Frontal cortex (tissue), 4 donors: ENCODE measurements around the gene ROR2. TPM values are rescaled to one million over a fixed set of nuclear protein-coding genes. Genes with fewer than 3 reads are reported as not detected.
A peak's percentile ranks its signal among the peaks of the same experiment; 100 is the strongest.

Source experiments
- DNase-seq, 2 donors: peaks; one replicate each; pipeline ENCODE4 v3.0.0; 2012; ENCODE audit warnings: low spot score in 2 of 2
- FAIRE-seq: peaks from 2 replicates; lab custom pipeline; 2012; peaks lifted over from hg19 to GRCh38; lab: Jason Lieb, UNC
- total RNA-seq: library from RNA; depleted of rRNA; stranded (reverse); fragments of >200 nt; gene quantifications from one replicate; pipeline ENCODE4 v1.2.3, GENCODE V29; 2014
- donor health status: control.
- donor health status: control.
- donor health status: control.

ROR2 gene
- total RNA-seq, 1 donor from 2014 or later, result 0.82 TPM

DNA sequence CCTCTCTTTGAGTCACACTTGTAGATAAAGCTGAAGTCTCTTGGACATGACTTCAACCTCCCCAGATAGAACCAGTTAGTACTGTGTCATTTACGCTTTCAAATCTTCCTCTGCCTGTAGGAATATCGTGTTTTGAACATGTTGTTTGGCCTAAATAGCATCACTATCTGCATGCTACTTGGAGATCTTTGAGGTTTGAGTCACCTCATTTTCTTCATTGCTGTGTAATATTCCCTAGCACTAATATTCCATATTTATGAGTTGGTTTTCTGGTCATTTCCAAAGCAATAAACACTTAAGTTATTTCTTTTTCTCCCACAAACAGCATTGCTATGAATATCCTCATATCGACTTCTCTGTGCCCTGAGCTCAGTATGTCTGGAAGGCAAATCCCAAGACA, 100.3 kb downstream of the ROR2 start:
- no peak for DNase-seq
- FAIRE-seq, result no peak

DNA sequence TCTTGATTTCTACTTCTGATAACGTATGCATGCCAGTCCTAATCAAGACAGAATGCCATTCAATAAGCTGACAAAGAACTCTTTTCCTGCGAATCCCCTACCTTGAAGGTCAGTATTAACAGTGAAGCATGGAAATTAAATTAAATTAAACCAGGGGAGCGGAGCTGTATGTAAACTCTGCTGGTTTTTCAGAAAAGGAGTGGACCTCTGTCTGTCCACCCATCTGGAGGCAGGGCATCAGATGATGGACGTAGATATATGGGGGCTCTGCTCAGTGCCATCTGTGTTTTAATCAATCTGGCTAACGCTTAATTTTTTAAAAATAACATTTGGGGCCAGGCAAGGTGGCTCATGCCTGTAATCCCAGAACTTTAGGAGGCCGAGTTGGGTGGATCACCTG, 101.9 kb downstream of the ROR2 start:
- no peak for DNase-seq
- FAIRE-seq, result no peak

DNA sequence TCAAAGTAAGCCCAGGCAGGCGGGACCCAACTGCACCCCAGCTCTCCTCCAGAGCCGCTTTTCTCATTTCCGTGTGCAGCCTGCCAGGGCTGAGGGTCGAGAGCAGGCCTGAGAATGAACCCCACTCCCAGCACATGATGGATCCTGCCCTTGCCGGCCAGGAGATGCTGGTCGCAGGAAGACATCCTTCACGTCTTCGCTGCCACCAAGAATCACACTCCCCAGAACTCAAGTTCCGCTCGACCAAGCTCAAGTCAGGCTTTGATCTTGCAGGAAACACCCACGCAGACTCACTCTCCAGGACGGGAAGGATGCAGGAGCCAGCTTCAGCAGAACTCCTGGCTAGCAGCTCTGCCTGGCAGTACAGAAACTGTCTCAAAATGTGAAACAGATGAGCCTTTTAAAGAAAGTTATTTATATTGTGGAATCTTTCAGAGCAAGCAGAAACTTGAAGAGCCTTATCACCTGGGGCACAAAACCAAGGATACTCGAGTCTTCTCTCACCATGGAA, 102.4 kb downstream of the ROR2 start:
- FAIRE-seq (no peak), DNase-seq (no peak)

DNA sequence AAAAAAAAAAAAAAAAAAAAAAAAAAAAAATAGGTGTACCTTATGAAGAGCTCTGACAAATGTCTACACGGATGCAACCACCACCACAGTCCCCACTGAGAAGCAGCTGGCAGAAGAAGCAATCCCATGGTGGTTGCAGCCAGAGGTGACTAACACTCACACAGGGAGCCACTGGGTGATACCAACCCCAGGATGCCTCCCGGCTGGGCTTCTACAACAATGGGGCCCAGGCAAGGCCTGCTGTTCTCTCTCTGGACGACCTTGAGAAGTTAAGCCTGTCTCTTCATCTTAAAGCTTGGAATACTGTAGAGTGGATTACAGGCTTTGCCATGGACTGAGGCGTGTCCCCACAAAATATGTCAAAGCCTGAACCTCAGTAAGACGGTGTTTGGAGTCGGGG, 104.1 kb downstream of the ROR2 start:
- FAIRE-seq, result no peak
- DNase-seq, result no peak

DNA sequence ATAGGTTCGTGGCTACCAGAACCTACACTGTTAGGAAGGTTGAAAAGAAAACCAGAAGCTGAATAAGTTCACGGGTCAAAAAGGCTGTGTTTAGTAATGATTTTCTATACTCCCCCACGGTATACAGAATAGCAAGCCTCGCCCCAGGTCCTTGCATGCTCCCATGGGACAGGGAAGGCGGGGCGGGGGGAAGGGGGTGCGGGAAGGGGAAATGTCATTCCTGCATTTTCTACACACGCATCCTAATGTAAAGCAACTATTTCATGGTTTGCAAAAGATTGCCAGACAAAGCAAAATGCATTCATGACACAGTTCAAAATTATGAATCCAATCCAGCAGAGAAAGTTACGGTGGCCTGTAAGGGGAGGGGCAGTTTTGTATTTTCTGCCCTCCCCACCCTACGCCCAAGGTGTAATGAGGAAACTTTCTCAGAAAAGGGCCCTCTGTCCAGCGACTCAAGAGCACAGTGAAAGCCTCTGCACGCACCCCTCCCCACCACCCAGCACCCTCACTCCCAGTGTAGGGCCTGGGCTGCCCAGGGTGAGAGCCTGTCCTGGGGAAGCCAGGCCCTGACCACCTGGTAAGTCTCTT, 105.2 kb downstream of the ROR2 start:
- no peak for DNase-seq
- no peak for FAIRE-seq

DNA sequence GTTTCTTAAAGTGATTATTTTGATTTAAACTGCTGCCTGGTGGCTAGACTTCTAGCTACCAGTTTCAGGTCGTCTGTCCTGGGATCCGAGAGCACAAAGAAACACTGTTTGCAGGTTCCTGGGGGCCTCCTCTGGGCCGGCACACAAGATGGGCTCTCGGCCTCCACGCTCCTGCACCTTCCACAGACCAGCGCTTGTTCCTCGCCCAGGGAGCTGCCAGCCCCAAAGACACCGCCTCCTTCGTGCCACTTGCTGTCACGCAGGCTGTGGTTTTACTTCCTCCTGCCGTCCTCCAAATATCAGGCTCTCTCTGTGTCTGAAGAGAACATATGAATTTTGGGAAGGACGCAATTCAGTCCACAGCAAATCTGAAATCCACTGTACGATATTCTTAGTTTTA, 105.8 kb downstream of the ROR2 start:
- DNase-seq (no peak), FAIRE-seq (no peak)

DNA sequence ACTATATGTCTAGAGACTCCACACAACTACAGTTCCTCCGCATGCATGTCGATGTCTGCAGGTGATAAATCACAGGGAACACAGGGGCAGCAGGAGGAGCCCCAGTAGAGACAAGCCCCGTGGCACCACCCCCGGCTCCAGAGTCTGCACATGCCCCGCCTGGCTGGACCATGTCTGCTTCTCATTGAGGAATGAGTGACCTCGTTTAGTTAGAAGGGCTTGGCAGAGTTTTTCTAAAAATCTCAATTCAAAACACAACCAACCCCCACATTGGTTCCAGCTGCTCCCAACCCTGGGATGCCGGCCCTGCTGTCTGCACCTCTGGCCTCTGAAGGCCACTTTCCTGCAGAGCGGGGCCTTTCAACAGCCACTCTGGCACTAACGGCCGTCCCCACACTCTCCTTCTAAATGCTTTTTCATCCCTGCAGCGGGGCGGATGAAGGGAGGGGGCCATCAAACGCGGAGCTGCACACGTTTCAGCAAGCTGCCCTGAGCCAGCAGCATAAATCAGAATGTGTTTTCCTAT, 106.3 kb downstream of the ROR2 start:
- no peak for DNase-seq
- FAIRE-seq, result no peak

DNA sequence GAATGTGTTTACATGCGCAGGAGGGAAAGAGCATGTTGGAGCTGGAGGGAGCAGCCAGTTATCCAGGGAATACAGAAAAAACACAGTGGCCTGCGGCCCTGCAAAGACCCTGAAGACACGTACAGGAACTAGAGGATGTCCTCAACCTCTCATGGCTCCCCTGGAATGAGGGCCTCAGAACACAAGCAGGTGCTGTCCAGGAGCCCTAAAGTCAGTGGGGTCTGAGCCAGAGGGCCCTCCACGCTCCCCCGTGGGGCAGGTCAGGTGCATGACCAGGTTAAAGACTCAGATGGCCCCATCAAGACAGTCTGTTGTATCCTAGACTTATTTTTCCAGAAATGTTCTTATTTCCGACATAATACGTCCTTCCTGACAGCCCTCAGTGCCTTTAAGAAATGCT, 106.9 kb downstream of the ROR2 start:
- FAIRE-seq (no peak), DNase-seq (no peak)

DNA sequence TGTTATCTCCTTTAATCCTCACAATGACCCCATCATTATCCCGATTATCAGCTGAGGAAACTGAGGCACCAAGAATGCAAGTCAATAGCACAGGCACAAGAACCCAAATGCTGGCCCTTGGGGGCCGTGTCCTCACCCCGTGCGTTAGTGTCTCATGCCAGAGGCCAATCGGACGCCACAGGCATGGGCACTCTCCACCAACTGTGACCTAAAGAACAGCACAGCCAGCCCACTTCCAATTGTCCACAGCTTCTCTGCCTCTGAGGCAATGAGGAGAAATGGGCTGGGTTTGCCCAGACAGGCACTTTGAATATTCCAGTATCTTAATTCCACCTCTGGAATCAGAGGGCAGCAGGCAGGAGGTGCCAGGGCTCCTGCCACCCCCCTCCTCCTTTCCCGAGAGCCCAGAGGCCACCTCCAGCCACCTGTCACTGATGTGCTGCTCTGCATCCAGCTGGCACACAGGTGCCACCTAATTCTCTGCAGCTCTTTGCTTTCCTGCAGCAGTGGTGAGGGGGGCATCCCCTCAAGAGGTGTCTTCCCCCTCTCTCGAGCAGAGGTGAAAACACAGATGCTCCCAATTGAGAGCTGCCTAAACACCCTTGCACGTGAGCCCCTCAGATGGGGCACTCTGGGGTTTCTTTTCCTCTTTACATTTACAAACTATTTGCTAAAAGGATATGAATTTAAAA, 107.5 kb downstream of the ROR2 start:
- DNase-seq (no peak), FAIRE-seq (no peak)

DNA sequence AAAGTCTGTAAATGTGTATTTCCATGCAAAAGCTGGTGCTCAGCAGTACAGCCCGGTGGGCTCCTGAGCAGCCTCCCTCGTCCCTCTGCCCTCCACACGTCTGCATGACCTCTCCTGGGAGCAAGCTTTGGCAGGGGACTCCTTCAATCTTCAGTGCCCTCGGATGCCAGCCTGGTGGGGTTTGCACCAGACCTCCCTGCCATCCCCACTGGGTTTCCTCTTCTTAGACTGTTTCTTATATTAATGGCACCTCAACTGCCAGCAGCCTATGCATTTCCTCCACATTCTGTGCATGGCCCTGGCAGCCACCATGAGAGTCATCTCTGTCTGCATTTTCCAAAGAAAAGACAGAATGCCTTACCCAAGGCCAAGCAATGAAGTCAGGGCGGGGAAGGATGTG, 108.4 kb downstream of the ROR2 start:
- FAIRE-seq, result no peak
- DNase-seq, result no peak

DNA sequence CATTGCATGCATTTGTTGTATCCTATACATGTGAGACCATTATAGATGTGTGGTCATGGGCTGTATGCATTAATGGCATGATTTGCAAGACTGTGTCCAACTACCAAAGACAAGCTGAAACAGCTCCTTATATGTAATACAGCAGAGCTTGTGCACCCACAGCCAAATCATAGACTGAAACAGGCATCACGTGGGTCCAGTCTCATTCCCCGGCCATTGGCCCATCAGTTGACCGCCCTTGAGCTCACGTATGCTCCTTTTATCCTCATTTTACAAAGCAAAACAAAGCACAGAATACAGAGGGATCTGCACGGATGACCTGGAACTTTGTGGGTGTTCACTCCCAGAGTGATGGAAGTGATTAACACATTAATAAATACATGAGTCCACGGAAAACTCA, 109.1 kb downstream of the ROR2 start:
- FAIRE-seq (no peak), DNase-seq (no peak)

DNA sequence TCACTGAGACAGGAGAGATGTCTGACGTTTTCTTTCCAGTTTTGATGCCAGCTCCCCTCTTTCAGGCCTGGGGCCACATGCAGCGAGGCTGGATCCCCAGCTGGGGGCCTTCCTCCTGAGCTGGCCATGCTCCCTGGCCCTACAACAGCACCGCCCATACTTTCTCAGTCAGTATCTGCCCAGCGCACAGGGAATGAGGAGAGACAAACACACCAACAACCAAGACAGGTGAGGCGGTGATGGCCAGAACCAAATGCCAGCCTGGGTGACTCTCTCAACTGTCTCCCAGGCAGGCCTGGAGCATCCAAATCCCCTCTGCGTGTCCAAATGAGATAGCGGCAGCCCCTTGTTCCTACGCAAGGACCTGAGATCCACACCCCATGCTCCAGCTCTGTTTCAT, 109.6 kb downstream of the ROR2 start:
- FAIRE-seq, result no peak
- no peak for DNase-seq

DNA sequence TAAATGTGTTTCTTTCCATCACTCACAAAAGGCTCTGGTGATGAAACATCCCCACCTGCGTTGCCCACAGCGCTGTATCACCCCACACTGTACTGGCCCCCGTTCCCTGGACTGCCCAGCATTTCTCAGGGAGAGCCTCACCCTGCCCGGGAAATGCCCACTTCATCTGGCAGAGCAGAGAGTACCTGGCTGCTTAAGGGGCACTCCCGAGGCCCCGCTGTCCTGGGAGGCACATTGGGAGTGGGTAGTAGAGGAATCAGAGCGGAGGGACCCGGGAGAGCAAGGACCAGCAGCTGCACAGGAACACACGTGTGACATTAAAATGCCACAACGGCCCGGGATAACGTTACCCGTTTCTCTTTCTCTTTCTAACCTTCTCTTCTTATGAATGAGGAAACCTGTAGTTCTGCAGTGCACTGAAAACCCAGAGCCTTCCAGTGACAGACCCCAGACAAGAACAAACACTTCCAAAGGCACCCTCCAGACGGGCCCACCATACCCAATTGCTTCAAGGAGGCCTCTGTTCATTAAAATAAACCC, 110.0 kb downstream of the ROR2 start:
- no peak for DNase-seq
- no peak for FAIRE-seq

DNA sequence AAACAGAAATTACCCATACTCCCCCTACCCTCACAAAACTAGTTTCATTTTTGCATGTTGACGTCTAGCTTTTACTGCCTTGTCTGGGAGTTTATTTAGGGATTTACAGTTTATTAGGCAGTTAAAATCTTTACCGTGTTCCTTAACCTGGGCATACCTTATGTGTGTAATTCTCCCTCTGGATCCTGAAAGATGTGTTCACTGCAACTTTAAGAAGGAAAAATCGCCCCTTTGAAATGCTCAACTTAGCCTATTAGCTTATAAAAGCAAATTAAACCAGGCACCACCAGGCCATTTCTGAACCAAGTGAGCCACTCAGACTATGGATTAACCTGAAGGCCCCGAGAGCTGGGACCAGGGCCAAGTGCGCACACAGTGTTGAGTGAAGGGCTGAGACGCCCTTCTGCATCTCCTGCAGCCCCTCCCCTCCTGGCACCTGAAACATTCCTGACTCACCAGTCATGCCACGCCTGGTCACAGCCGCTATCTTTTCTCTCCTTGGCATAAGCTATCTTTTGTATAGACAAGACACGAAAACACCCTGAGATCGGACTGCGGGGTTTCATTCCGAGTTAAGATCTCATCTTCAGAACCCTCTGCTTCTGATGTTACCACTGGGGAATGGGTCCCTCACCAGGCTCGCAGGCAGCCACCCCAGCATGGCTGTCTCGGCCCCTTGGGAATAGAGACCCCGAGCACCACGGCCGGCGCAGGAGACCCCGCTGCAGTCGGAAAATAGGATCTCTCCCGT, 111.9 kb downstream of the ROR2 start:
- DNase-seq, result peak in 1 of 2 donors; percentile 29
- no peak for FAIRE-seq

DNA sequence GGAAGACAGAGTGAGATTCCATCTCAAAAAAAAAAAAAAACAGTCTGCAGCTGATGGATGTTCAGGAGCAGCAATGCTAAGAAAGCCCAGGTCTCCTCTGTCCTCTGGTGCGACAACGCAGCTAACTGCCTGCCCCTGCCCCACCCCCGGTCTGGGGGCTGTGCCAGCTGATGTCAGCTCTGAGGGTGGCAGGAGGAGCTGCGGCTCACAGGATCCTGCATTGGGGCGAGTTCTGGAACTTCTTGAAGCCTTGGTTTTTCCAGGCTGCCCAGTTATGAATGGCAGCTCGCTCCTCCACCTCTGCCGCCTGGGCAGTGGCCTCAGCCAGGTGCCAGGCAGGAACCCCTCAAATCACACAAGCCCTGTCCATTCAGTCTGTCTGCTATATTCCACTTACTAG, 113.5 kb downstream of the ROR2 start:
- DNase-seq (no peak), FAIRE-seq (no peak)

DNA sequence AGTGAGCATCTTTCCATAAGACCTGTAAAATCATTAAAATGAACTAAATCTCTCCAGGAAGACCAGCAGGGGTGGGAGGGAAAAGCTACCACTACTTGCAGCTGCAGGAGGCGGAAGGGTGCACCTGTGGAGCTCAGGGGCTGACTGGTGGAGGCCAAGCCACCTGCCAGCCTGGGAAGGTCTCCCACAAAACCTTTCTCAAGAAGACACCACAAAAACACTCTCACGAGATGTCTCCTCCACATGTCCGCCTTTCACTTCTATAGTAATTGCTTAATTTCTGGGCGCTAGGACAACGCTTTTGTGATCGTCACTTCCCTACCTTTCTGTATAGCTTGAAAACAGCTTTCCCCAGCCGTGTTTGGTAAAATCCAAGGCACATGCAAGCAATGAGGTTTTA, 114.4 kb downstream of the ROR2 start:
- no peak for FAIRE-seq
- no peak for DNase-seq

DNA sequence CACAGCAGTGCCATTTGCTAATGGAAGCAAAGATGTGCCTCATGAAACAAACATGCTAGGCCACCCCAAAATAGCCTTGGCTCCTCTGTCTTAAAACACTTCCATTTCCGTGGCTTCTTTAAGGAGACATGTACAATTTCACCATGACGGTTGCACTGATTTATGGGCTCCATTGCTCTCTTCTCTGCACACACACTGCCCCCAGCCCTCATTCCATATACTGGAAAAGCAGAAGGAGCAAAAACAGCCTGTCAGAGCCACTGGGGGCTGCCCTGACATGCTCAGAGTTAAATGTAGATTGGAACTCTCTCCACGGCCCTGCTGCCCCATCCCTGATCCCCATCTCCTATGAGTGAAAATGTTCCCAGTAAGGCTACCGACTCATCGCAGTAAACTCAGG, 114.8 kb downstream of the ROR2 start:
- DNase-seq (no peak), FAIRE-seq (no peak)

DNA sequence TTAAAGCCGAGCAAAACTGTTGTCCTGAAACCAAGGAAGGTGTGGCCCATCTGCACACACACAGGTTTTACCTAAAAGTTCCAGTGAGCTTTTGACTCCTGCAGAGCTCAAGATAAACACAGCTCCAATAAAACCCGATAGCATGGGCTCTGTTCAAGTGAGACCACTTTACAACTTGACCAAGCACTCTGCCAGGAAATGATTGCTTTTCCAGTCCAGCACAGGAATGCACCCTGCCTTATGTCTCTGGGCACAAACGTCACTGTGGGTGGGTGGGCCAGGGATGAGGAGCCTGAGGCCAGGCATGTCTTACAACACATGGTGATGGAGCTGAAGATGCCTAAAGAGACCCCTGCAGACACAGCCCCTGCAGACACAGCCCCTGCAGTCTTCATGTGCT, 115.3 kb downstream of the ROR2 start:
- FAIRE-seq (no peak), DNase-seq (no peak)

DNA sequence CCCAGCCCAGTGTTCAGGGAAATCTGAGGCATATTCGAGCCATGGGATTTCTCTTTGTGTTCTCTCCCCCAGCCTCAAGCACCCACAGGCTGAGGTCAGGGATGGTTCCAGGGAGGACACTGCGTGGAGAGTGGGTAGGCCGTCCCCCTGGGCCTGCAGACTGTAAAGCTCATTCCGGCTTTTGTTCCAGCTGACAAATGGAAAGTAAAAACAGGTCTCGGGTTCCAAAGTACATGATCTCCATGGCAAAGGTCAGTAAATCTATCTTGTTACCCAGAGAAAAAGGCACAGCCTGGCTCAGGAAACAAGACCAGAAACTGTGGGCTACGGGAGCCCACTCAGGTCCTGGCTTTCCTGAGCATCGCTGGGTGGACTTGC, 116.2 kb downstream of the ROR2 start:
- DNase-seq, result no peak
- no peak for FAIRE-seq

DNA sequence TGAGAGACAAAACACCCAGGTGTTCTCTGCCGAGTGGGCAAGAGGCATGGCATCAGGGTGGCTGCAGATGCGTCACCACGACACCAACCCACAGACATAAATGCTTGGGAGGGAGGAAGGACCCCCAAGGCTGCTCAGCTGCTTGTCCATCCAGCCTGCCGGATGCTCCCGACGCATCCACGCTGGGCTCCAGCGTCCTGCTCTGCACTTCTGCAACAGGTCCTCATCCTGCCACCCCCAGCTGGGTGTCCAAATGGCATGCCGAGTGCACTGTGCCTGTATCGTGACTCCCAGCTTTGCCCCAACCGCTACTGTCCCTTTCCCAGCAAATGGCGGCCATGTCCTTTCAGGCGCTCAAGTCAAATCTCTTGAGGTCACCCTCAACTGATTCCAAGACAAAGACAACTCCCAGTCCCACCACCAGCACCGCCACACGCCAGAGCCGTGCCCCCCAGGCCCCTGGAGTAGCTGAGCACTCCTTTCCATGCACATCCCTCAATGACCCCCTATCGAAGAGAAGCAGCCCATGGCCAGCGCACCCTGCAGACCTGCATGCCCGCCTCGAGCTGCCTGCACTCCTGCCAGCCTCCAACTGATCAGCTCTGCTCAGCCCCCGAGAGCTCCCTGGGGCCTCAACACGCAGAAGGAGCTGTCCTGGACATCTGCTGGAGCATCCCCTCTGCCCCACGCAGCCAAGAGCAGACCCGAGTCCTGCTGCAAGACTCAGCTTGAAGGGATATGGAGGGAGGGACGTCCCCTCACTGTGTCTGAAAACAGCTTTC, 116.7 kb downstream of the ROR2 start:
- DNase-seq (no peak), FAIRE-seq (no peak)
